Activated CD4-positive, alpha-beta T cell treated with anti-CD3 and anti-CD28 coated beads, Interleukin-2, amount 10 ng/mL, durations not matched to agents 7 days and 5 days (primary cell): ENCODE results near the gene RNF220. TPM values are rescaled to one million over a fixed set of nuclear protein-coding genes. Genes with fewer than 3 reads are reported as not detected.
A peak's percentile ranks its signal among the peaks of the same experiment; 100 is the strongest.
"Not testable (repeated sequence)": the region's sequence is repeated elsewhere in the genome, so short reads cannot be mapped to it uniquely, and the experiment has no call there.

Source experiments
- CTCF ChIA-PET: fragments of 350-600 bp; sonication (Branson Sonifier 250); formaldehyde crosslinking; loops from one replicate; lab custom pipeline; 2021; ENCODE audit warnings: antibody characterized with exemption; lab: Charles Lee
- POLR2A ChIA-PET: fragments of 350-600 bp; sonication (Branson Sonifier 250); formaldehyde crosslinking; loops from one replicate; lab custom pipeline; 2021; ENCODE audit warnings: antibody characterized with exemption; lab: Charles Lee
- DNase-seq: peaks from one replicate; pipeline ENCODE4 v3.0.0-alpha.2; 2020
- H3K27ac Mint-ChIP-seq: one replicate; pipeline ENCODE4 v1.8.0; 2021; ENCODE audit warnings: mild to moderate bottlenecking, moderate library complexity, mixed read lengths
- H3K27me3 Mint-ChIP-seq: one replicate; pipeline ENCODE4 v1.8.0; 2021; ENCODE audit warnings: mixed read lengths
- H3K36me3 Mint-ChIP-seq: one replicate; pipeline ENCODE4 v1.8.0; 2021; ENCODE audit warnings: low read depth, mixed read lengths
- H3K4me1 Mint-ChIP-seq: one replicate; pipeline ENCODE4 v1.8.0; 2021; ENCODE audit warnings: mixed read lengths
- H3K4me3 Mint-ChIP-seq: one replicate; pipeline ENCODE4 v1.8.0; 2021; ENCODE audit warnings: mild to moderate bottlenecking, moderate library complexity, mixed read lengths
- H3K9me3 Mint-ChIP-seq: one replicate; pipeline ENCODE4 v1.8.0; 2021; ENCODE audit warnings: mixed read lengths
- total RNA-seq, 2 experiments: library from RNA; stranded (reverse); gene quantifications; one replicate each; pipeline ENCODE4 v1.2.3, GENCODE V29; 2021

Gene RNF220
- total RNA-seq, 2 experiments from 2014 or later, result 82.9 to 88.4 TPM

DNA sequence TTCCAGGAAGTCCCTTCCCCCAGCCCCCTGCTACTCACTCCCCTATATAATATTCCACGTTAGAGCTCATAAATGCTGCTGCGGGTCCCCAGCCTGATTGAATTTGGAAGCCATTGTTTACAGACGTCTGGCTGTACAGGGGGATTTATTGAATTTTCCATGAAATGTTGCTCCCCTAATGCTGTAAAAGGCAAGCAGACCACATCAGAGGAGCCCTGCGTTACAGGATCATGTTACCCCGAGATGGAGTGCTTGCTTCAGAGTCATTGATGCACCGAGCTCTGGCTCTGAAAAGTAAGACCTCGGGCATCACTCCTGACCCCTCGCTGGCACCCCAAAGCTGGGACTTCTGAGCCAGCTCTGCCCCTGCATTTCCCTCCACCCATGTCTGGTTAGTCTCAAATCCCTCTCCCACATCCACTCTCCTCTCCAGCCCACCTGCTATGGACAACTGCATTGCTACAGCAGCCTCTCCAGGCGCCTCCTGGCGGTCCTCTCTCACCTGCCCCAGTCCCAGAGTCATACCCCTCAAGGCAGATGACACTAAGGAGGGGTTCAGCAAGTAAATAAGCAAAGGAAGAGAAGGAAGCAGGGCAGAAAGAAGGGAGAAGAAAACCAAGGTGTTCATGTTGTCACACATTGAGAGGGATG lies 141.5 kb downstream of the RNF220 start:
- no peak overlapping the region for H3K27ac Mint-ChIP-seq
- DNase-seq, result no peak
- H3K4me3 Mint-ChIP-seq, result no peak overlapping the region
- no peaks in the 10 kb centered on the region for H3K36me3 Mint-ChIP-seq
- H3K9me3 Mint-ChIP-seq, result no peaks in the 10 kb centered on the region
- POLR2A ChIA-PET, result no interaction called here
- H3K4me1 Mint-ChIP-seq, result no peaks in the 10 kb centered on the region
- H3K27me3 Mint-ChIP-seq, result peaks cover 7% of the 10 kb centered on the region
- CTCF ChIA-PET, result interaction anchor here (0.5 kb wide), 1 partner anchor 49 kb away, joined by 3 read pairs; no protein-coding TSS in a partner anchor

DNA sequence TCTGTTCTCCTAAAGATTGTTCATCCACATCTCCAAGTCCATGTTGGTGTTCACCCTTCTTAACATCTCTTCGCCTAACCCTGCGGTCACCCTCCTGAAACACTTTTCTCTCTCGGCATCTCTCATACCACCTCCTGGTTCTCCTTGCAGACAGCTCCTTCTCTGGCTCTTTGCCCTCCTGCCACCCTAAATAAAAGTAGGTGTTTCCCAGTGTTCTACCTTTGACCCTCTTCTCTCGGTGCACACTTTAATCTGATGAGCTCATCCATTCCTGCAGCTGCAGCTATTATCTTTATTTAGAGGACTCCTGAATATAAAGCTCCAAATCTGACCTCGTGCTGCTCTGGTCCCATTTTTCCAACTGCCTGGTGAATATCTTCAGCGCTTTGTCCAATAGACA lies 142.3 kb downstream of the RNF220 start:
- ChIA-PET CTCF (interaction anchor here (1.1 kb wide), 1 partner anchor 8 kb away, joined by 4 read pairs; no protein-coding TSS in a partner anchor), POLR2A (no interaction called here)
- H3K4me1 Mint-ChIP-seq, result no peaks in the 10 kb centered on the region

DNA sequence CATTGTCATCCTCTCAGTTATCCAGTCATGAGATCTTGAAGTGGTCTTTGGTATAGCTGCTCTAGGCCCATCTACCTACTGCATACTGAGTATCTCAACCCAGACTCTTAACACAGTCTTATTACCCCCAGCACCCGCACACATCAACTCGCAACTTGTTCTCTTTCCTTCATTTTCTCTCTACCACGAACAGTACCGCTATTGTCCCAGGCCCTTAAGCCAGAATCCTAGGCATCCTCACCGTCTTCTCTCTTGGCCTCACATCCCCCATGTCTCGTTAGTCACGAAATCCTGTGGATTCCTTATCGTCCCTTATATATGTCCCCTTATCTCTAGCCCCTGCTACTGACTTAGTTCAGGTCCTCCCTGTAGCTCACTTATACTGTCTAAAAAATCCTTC lies 142.8 kb downstream of the RNF220 start:
- no peak for DNase-seq
- H3K27ac Mint-ChIP-seq, result no peak overlapping the region
- H3K27me3 Mint-ChIP-seq, result peaks cover 6% of the 10 kb centered on the region
- H3K4me3 Mint-ChIP-seq, result no peak overlapping the region
- POLR2A ChIA-PET, result no interaction called here
- CTCF ChIA-PET, result interaction anchor here (1.0 to 1.1 kb wide), 2 partner anchors 9 to 45 kb away, joined by 3 to 4 read pairs; no protein-coding TSS in a partner anchor
- H3K9me3 Mint-ChIP-seq, result no peaks in the 10 kb centered on the region
- H3K4me1 Mint-ChIP-seq, result no peaks in the 10 kb centered on the region
- H3K36me3 Mint-ChIP-seq, result no peaks in the 10 kb centered on the region

More for the DNA sequence above, 142.3 kb downstream of the RNF220 start:
- Mint-ChIP-seq H3K9me3 (no peaks in the 10 kb centered on the region), H3K36me3 (no peaks in the 10 kb centered on the region), H3K27me3 (peaks cover 6% of the 10 kb centered on the region), H3K27ac (no peak overlapping the region), H3K4me3 (no peak overlapping the region)
- DNase-seq, result no peak

DNA sequence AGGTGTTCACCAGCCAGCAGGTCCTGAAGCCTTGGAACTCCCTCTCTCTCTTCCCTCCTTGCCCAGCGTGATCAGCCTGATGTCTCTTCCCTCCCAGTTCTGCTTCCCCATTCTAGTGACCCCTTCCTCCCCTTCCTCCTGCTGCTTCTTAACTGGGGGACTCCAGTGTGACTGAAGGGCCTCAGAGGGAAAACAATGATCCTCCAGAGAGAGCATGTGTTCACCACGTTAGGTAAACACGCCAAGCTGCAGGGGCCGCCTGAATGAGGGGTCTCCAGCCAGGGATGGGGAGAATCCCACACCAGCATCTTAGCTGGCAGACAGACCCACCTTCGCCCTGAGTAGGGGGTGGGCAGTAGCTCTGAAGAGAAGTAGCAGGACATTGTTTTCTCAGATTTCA lies 144.5 kb downstream of the RNF220 start:
- POLR2A ChIA-PET, result no interaction called here
- no peaks in the 10 kb centered on the region for H3K9me3 Mint-ChIP-seq
- H3K4me3 Mint-ChIP-seq, result no peak overlapping the region
- CTCF ChIA-PET, result no interaction called here
- no peaks in the 10 kb centered on the region for H3K4me1 Mint-ChIP-seq
- no peaks in the 10 kb centered on the region for H3K36me3 Mint-ChIP-seq
- H3K27me3 Mint-ChIP-seq, result peaks cover 3% of the 10 kb centered on the region
- no peak overlapping the region for H3K27ac Mint-ChIP-seq
- no peak for DNase-seq

DNA sequence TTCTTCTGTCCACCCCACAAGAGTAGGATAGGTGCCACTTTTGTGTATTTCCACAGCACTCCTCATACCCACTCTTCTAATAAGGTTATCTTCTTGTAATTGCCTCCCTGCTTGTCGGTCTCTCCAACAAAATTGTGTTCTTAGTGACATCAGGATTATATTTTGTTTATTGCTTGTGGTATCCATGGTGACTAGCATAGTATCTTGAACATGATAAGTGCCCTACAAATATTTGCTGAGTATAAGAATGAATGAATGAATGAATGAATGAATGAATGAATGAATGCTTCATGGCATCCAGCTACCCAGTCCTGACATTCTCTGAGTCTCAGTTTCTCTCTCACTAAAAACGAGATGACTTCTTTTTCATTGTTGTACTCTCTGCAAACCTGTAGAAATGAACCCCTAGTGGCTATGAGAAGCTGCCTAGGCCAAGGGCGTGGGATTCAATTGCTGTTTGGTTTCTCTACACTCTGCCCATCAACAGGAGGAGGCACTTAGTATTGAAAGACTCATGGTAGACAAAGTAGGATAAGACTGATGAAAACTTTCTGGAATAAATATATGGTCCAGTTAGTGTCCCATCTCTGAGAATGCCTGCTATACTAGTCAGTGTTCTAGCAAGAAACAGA lies 148.2 kb downstream of the RNF220 start:
- H3K36me3 Mint-ChIP-seq, result no peaks in the 10 kb centered on the region
- POLR2A ChIA-PET, result no interaction called here
- DNase-seq, result no peak
- H3K4me3 Mint-ChIP-seq, result no peak overlapping the region
- H3K4me1 Mint-ChIP-seq, result no peaks in the 10 kb centered on the region
- CTCF ChIA-PET, result interaction anchor here (0.5 to 1.7 kb wide), 2 partner anchors 14 to 214 kb away, joined by 4 read pairs; no protein-coding TSS in a partner anchor
- no peaks in the 10 kb centered on the region for H3K9me3 Mint-ChIP-seq
- H3K27ac Mint-ChIP-seq, result no peak overlapping the region
- peaks cover 2% of the 10 kb centered on the region for H3K27me3 Mint-ChIP-seq

DNA sequence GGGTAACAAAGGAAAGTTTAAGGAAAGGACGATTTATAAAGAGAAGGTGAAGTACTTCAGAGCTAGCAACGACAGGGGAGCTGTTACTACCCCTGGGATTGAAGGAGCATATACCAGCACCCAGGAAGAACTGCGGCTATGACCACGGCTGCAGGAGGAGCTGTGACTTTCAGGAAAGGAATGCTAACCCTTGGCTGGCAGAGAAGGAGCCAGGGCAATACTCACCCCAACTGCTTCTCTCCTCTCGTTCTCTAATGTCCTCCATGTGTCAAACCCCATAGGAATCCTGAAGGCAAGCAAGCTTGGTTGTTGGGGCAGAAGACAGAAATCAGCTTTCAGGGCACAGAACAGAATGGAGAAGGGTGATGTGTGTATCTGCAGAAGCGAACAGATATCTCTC lies 148.7 kb downstream of the RNF220 start:
- peaks cover 2% of the 10 kb centered on the region for H3K27me3 Mint-ChIP-seq
- CTCF ChIA-PET, result interaction anchor here (0.5 to 1.7 kb wide), 2 partner anchors 14 to 215 kb away, joined by 4 read pairs; no protein-coding TSS in a partner anchor
- POLR2A ChIA-PET, result no interaction called here
- no peak overlapping the region for H3K4me3 Mint-ChIP-seq
- no peaks in the 10 kb centered on the region for H3K36me3 Mint-ChIP-seq
- no peak for DNase-seq
- H3K4me1 Mint-ChIP-seq, result no peaks in the 10 kb centered on the region
- H3K9me3 Mint-ChIP-seq, result no peaks in the 10 kb centered on the region
- H3K27ac Mint-ChIP-seq, result no peak overlapping the region

DNA sequence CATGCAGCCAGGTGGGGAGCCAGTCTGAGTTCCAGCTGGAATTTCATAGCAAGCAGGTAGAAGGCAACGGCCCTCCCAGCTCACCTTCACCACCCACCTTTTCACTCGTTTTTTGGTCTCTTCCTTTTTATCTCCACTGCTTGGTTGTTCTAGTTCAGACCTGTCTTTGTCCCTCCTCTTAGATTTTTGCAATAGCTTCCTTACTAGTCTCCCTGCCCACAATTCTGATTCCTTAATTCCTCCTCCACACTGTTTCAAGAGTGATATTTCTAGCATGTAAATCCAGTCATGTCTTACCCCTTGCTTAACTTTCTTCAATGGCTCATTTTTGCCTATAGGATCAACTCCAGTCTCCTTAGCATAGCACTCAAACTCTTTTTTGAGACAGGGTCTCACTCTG lies 149.7 kb downstream of the RNF220 start:
- H3K4me1 Mint-ChIP-seq, result no peaks in the 10 kb centered on the region
- no peak for DNase-seq
- H3K27me3 Mint-ChIP-seq, result peaks cover 2% of the 10 kb centered on the region
- H3K27ac Mint-ChIP-seq, result no peak overlapping the region
- no peaks in the 10 kb centered on the region for H3K36me3 Mint-ChIP-seq
- no peak overlapping the region for H3K4me3 Mint-ChIP-seq
- ChIA-PET POLR2A (no interaction called here), CTCF (interaction anchor here (0.8 to 1.7 kb wide), 3 partner anchors 9 to 45 kb away, joined by 4 read pairs; no protein-coding TSS in a partner anchor)
- H3K9me3 Mint-ChIP-seq, result no peaks in the 10 kb centered on the region

DNA sequence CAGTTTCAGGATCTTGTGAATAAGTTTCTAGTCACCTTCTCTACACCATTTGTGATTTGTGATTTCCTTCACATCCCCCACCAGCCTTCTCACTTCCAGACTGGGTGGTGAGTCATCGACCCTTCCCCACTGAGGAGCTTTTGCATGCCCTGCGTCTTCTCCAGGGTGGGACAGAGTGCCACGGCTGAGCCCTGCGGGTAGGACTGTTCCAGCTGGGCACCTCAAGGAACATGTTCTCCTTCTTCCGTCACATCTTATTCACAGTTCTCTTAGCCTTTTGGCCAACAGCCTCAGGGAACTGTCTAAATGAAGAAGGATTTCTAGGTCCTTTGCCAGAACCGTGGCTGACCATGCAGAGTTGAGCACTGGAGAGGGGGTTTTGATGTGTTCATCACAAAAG lies 152.7 kb downstream of the RNF220 start:
- Mint-ChIP-seq H3K36me3 (no peaks in the 10 kb centered on the region), H3K9me3 (no peaks in the 10 kb centered on the region), H3K4me1 (peaks cover 11% of the 10 kb centered on the region), H3K27me3 (peaks cover 2% of the 10 kb centered on the region), H3K4me3 (no peak overlapping the region), H3K27ac (no peak overlapping the region)
- POLR2A ChIA-PET, result no interaction called here
- no peak for DNase-seq
- CTCF ChIA-PET, result no interaction called here

DNA sequence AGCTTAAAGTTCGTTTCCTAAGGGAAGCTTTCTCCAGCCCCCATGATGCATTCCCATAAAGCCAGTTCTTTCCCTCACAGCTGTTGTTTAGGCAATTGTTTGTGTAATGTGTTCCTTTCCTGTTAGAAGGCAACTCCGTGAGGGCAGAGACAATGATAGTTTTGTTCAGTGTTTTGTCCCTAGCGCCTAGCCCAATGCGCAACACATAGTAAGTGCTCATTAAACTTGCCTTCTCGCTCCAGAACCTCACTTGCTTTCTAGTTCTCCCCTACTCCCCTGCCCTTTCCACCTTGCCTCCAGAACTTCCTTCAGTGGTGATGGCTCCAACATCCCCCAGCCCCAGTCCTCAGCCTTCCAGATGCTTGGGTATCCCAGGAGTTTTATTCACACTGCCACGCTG lies 153.8 kb downstream of the RNF220 start:
- Mint-ChIP-seq H3K4me3 (no peak overlapping the region), H3K27me3 (peaks cover 3% of the 10 kb centered on the region), H3K36me3 (no peaks in the 10 kb centered on the region), H3K9me3 (no peaks in the 10 kb centered on the region), H3K4me1 (peaks cover 11% of the 10 kb centered on the region), H3K27ac (no peak overlapping the region)
- POLR2A ChIA-PET, result no interaction called here
- CTCF ChIA-PET, result no interaction called here
- DNase-seq, result no peak

DNA sequence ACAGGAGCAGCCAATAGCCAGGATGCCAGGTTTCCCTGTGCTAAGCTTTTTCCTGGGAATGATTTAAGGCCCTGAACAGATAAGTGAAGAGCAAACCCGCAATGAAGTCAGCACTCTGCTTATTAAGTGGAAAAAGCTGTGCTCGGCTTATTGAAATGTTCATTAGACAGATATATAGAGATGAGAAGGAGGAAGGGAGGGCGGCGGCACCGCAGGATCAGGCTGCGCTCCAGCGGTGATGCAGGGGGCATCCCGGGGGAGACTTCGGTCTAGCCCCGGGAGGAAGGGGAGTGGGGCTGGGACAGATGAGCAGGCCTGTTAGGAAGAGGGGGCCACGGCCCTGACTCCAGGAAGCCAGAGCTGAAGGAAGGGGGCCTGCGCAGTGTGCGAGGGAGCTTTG lies 154.3 kb downstream of the RNF220 start:
- Mint-ChIP-seq H3K4me1 (peaks cover 11% of the 10 kb centered on the region), H3K9me3 (no peaks in the 10 kb centered on the region), H3K27ac (no peak overlapping the region), H3K4me3 (no peak overlapping the region), H3K36me3 (no peaks in the 10 kb centered on the region), H3K27me3 (peaks cover 3% of the 10 kb centered on the region)
- POLR2A ChIA-PET, result no interaction called here
- CTCF ChIA-PET, result interaction anchor here (1.5 kb wide), 1 partner anchor 17 kb away, joined by 4 read pairs; no protein-coding TSS in a partner anchor
- DNase-seq, result no peak

DNA sequence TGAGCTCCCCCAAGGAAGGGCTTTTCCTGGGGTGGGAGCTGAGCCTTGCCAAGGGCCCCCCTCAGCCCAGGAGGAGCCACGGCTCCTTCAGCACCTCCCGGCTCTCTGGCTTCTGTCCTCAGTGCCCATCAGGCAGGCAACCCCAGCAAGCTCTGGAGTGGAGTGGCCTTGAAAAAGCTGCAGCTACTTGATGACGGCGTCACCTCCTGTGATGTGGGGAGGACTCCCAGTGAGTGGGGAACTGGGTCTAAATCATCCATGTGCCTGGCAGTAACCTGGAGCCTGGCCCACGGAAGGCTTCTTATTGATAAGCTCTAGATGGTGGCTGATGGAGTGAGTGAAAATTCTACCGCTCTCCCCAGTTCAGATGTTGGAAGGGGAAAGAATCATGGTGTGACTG lies 154.9 kb downstream of the RNF220 start:
- no peak overlapping the region for H3K4me3 Mint-ChIP-seq
- H3K36me3 Mint-ChIP-seq, result no peaks in the 10 kb centered on the region
- H3K9me3 Mint-ChIP-seq, result no peaks in the 10 kb centered on the region
- CTCF ChIA-PET, result interaction anchor here (1.5 kb wide), 1 partner anchor 18 kb away, joined by 4 read pairs; no protein-coding TSS in a partner anchor
- no peak for DNase-seq
- POLR2A ChIA-PET, result no interaction called here
- H3K4me1 Mint-ChIP-seq, result peaks cover 11% of the 10 kb centered on the region
- peaks cover 2% of the 10 kb centered on the region for H3K27me3 Mint-ChIP-seq
- no peak overlapping the region for H3K27ac Mint-ChIP-seq

DNA sequence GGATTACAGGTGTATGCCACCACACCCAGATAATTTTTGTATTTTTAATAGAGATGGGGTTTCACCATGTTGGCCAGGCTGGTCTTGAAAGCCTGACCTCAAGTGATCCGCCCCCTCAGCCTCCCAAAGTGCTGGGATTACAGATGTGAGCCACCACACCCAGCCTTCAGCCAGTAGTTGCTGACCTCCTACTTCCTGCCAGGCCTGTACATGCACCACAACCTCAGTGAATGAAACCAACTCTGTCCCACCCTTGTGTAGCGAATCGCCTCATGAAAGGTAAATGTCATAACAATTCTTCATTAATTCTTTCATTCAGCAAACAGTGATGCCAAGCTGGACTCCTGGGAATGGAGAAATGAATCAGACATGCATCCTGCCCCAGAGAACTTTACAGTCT lies 155.6 kb downstream of the RNF220 start:
- H3K27ac Mint-ChIP-seq, result peak overlapping the region; percentile 37

DNA sequence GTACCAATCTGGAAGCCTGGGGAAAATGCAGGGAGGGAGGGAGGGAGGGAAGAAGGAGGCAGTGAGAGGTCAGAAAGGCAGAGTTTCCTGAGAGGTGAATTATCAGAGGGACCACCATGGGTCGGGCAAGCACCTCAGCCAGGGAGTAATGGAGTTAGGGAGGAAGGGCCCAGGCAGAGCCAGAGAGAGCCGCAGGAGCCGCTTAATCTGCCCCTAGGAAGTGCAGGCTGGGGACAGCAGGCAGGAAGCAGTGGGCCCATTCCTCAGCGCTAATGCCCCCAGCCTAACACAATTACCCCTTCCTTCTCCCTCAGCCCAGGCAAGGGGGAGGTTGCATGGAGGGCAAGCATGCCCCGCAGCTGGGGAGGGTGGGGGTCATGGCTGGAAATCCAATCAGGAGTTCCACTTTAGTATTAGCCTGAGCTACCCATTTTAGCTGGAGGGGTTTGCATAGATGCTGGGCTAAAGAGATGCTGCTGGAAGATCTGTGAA lies 160.2 kb downstream of the RNF220 start:
- Mint-ChIP-seq H3K4me1 (peaks cover 7% of the 10 kb centered on the region), H3K4me3 (no peak overlapping the region), H3K27me3 (peaks cover 8% of the 10 kb centered on the region), H3K36me3 (no peaks in the 10 kb centered on the region), H3K27ac (no peak overlapping the region), H3K9me3 (no peaks in the 10 kb centered on the region)
- ChIA-PET CTCF (no interaction called here), POLR2A (no interaction called here)
- no peak for DNase-seq

More for the DNA sequence above, 155.6 kb downstream of the RNF220 start:
- CTCF ChIA-PET, result interaction anchor here (1.5 kb wide), 1 partner anchor 19 kb away, joined by 4 read pairs; no protein-coding TSS in a partner anchor
- H3K4me3 Mint-ChIP-seq, DNase-seq, H3K9me3 Mint-ChIP-seq, H3K27me3 Mint-ChIP-seq, POLR2A ChIA-PET, H3K36me3 Mint-ChIP-seq: not testable (repeated sequence)
- H3K4me1 Mint-ChIP-seq, result peaks cover 11% of the 10 kb centered on the region
